Activated CD4-positive, alpha-beta T cell treated with anti-CD3 and anti-CD28 coated beads, Interleukin-2, amount 50 U/mL, for 24 hours (primary cell): ENCODE data around the gene SRGAP3.

ENCODE experiments used
- DNase-seq, 2 donors: peaks; one replicate each; pipeline ENCODE4 v3.0.0-alpha.2; 2020; ENCODE audit warnings: low read depth in 1 of 2, low spot score in 1 of 2

Gene SRGAP3

GRCh38 chr3:8992199-8992598 is 257.2 kb downstream of the SRGAP3 start:
- DNase-seq = no peak

- DNase-seq = no peak
These were observed 258.9 kb downstream of the SRGAP3 start for GRCh38 chr3:8990266-8991215.

GRCh38 chr3:8988791-8989558 is 260.5 kb downstream of the SRGAP3 start:
- DNase-seq = no peak

- no peak for DNase-seq
These were observed 261.1 kb downstream of the SRGAP3 start for GRCh38 chr3:8988384-8988655.

- peak; percentile 28 to 58 for DNase-seq
These were observed 261.6 kb downstream of the SRGAP3 start for GRCh38 chr3:8987645-8988383.

GRCh38 chr3:8987226-8987625 is 262.2 kb downstream of the SRGAP3 start:
- DNase-seq = no peak

- DNase-seq = no peak
These were observed 262.7 kb downstream of the SRGAP3 start for GRCh38 chr3:8986741-8987140.

- no peak for DNase-seq
These were observed 263.6 kb downstream of the SRGAP3 start for GRCh38 chr3:8985876-8986275.

GRCh38 chr3:8985411-8985831 is 264.0 kb downstream of the SRGAP3 start:
- DNase-seq = no peak

- no peak for DNase-seq
These were observed 264.9 kb downstream of the SRGAP3 start for GRCh38 chr3:8984526-8984925.

- no peak for DNase-seq
These were observed 265.4 kb downstream of the SRGAP3 start for GRCh38 chr3:8984081-8984480.

- DNase-seq = no peak
These were observed 265.9 kb downstream of the SRGAP3 start for GRCh38 chr3:8983591-8983990.

GRCh38 chr3:8983026-8983425 is 266.4 kb downstream of the SRGAP3 start:
- no peak for DNase-seq

- DNase-seq = no peak
These were observed 266.9 kb downstream of the SRGAP3 start for GRCh38 chr3:8982509-8982908.

- DNase-seq = no peak
These were observed 267.7 kb downstream of the SRGAP3 start for GRCh38 chr3:8981700-8982099.

- DNase-seq = no peak
These were observed 268.1 kb downstream of the SRGAP3 start for GRCh38 chr3:8981296-8981695.

GRCh38 chr3:8980756-8981257 is 268.6 kb downstream of the SRGAP3 start:
- DNase-seq = no peak

- no peak for DNase-seq
These were observed 270.2 kb downstream of the SRGAP3 start for GRCh38 chr3:8979262-8979661.

- no peak for DNase-seq
These were observed 270.9 kb downstream of the SRGAP3 start for GRCh38 chr3:8978551-8978950.

GRCh38 chr3:8976540-8977182 is 272.8 kb downstream of the SRGAP3 start:
- no peak for DNase-seq
